ENCODE measurements around the gene HS6ST2.

The HS6ST2 gene

DNA sequence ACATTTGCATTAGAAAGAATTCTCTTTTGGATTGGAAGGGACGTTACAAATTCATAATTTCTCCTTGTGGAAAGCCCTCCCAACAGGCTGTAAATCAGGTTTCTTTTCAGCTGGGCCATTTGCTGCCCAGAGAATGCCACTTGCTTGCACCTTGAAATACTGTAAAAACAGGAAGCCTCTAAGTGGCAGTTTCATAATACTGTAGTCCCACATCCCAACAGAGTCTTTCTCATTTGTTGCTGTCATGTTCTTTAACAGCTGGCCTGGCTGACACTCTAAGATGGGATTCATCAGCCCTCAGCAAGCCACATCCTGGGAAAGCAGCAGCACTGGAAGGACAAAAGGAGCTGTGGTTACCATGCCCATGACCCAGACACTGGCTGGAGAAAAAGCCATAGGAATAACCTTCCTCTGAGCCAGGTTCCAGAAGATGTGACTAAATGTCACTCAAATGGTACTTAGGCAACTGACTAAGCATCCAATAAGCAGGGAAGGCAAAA is 247.7 kb downstream of the HS6ST2 start:
- 25% methylated on average over 1 of the region's 1 CpG for WGBS (ENCODE audit: insufficient coverage)
- H3K27me3 ChIP-seq (replicated peaks in 2 of 5; ENCODE audit: control insufficient read depth in 4 of 5, insufficient read depth in 5 of 5, low read length in 4 of 5): peaks cover 0 to 5% (median 0%) of the 10 kb centered on the region in 5 experiments
- ChIA-PET CTCF (interaction anchor here (1.6 kb wide), 1 partner anchor 18 kb away, joined by 4 read pairs; no protein-coding TSS in a partner anchor), POLR2A (no interaction called here)
- no peaks in the 10 kb centered on the region for H3K36me3 ChIP-seq (ENCODE audit: control insufficient read depth in 4 of 4, insufficient read depth in 4 of 4, low read length in 3 of 4)
- DNase-seq: peak in 2 of 3 donors; percentile 42 to 57
- H3K27ac ChIP-seq (ENCODE audit: insufficient read depth in 1 of 2, low read depth in 1 of 2, low read length in 2 of 2, poor library complexity in 1 of 2, severe bottlenecking in 2 of 2): no peak overlapping the region
- no peaks in the 10 kb centered on the region for H3K9me3 ChIP-seq (ENCODE audit: control extremely low read depth in 1 of 5, control insufficient read depth in 4 of 5, insufficient read depth in 2 of 5, low read depth in 1 of 5, low read length in 4 of 5)
- H3K4me3 ChIP-seq (ENCODE audit: control insufficient read depth in 1 of 7, extremely low read depth in 1 of 7, insufficient read depth in 4 of 7, low read depth in 2 of 7, low read length in 6 of 7): no peak overlapping the region
- H3K4me1 ChIP-seq (ENCODE audit: control extremely low read depth in 1 of 4, control insufficient read depth in 4 of 4, insufficient read depth in 4 of 4, low read length in 3 of 4): peaks cover 0 to 19% (median 4%) of the 10 kb centered on the region in 4 experiments

DNA sequence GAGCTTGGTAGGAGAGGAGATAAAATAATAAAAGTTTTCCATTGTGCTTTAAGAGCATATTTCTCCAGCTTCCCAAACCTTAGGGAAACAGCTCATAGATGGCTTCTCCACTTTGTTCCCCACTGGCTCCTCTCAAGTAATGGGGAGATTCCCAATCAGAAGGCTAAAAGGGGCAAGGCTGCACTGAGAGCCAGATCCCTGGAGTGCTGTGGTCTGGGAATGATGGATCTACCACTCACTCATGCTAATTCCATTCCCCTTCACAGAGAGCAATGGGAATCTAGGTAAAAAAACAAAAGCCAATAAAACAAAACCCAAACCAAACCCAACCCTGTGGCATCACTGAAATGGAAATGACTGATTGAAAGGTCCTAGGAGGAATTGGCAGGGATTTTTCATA is 249.9 kb downstream of the HS6ST2 start:
- Histone ChIP-seq H3K4me1 (ENCODE audit: control extremely low read depth in 1 of 4, control insufficient read depth in 4 of 4, insufficient read depth in 4 of 4, low read length in 3 of 4) (peaks cover 0 to 19% (median 4%) of the 10 kb centered on the region in 4 experiments), H3K27me3 (replicated peaks in 2 of 5; ENCODE audit: control insufficient read depth in 4 of 5, insufficient read depth in 5 of 5, low read length in 4 of 5) (peaks cover 0 to 10% (median 0%) of the 10 kb centered on the region in 5 experiments), H3K27ac (ENCODE audit: insufficient read depth in 1 of 2, low read depth in 1 of 2, low read length in 2 of 2, poor library complexity in 1 of 2, severe bottlenecking in 2 of 2) (no peak overlapping the region), H3K9me3 (ENCODE audit: control extremely low read depth in 1 of 5, control insufficient read depth in 4 of 5, insufficient read depth in 2 of 5, low read depth in 1 of 5, low read length in 4 of 5) (no peaks in the 10 kb centered on the region), H3K4me3 (ENCODE audit: control insufficient read depth in 1 of 7, extremely low read depth in 1 of 7, insufficient read depth in 4 of 7, low read depth in 2 of 7, low read length in 6 of 7) (no peak overlapping the region), H3K36me3 (ENCODE audit: control insufficient read depth in 4 of 4, insufficient read depth in 4 of 4, low read length in 3 of 4) (no peaks in the 10 kb centered on the region)
- DNase-seq: no peak
- ChIA-PET POLR2A (no interaction called here), CTCF (no interaction called here)

DNA sequence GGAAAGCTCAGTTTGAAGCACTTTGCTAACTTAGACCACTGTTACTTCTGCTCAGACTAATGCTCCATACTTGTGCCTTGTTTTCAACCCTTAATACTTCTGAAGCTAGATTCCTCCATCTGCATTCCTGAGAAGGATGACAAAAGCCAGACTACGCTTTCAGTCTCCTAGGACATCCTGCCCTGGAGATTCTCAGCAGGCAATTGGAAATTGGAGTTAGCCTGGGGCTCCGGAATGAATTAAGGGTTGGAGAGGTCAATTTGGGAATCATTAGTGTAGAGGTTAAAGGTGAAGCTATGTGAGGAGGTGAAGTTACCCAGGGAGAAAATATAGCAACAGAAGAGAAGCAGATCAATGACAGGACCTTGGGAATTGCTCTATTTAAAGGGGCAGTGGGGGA is 253.7 kb downstream of the HS6ST2 start:
- ChIA-PET CTCF (no interaction called here), POLR2A (interaction anchor here (0.7 kb wide), 1 partner anchor 540 kb away, joined by 3 read pairs; no protein-coding TSS in a partner anchor)
- H3K27me3 ChIP-seq (replicated peaks in 2 of 5; ENCODE audit: control insufficient read depth in 4 of 5, insufficient read depth in 5 of 5, low read length in 4 of 5): peaks cover 0 to 10% (median 0%) of the 10 kb centered on the region in 5 experiments
- DNase-seq: no peak
- H3K9me3 ChIP-seq (ENCODE audit: control extremely low read depth in 1 of 5, control insufficient read depth in 4 of 5, insufficient read depth in 2 of 5, low read depth in 1 of 5, low read length in 4 of 5): no peaks in the 10 kb centered on the region
- no peaks in the 10 kb centered on the region for H3K36me3 ChIP-seq (ENCODE audit: control insufficient read depth in 4 of 4, insufficient read depth in 4 of 4, low read length in 3 of 4)
- H3K4me3 ChIP-seq (ENCODE audit: control insufficient read depth in 1 of 7, extremely low read depth in 1 of 7, insufficient read depth in 4 of 7, low read depth in 2 of 7, low read length in 6 of 7): no peak overlapping the region
- H3K27ac ChIP-seq (ENCODE audit: insufficient read depth in 1 of 2, low read depth in 1 of 2, low read length in 2 of 2, poor library complexity in 1 of 2, severe bottlenecking in 2 of 2): no peak overlapping the region
- 81% methylated on average over 2 of the region's 2 CpGs for WGBS (ENCODE audit: insufficient coverage)
- H3K4me1 ChIP-seq (ENCODE audit: control extremely low read depth in 1 of 4, control insufficient read depth in 4 of 4, insufficient read depth in 4 of 4, low read length in 3 of 4): no peaks in the 10 kb centered on the region

DNA sequence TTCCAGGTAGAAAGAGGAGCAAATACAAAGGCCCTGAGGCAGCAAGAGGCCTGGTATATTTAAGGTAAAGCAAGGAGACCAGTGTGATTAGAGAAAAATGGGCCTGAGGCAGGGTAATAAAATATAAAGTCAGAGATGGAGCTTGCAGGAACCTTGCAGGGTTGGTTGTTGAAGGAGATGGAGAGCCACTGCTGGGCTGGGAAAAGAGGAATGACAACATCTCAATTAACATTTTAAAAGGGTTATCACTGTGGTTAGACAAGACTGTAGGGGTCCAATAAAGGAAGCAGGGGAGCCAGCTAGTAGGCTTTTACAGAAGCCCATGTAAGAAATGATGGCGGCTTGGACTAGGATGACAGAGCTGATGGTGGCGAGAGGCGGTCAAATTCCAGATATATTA is 264.0 kb downstream of the HS6ST2 start:
- POLR2A ChIA-PET: no interaction called here
- WGBS (ENCODE audit: insufficient coverage): 79% methylated on average over 3 of the region's 3 CpGs

DNA sequence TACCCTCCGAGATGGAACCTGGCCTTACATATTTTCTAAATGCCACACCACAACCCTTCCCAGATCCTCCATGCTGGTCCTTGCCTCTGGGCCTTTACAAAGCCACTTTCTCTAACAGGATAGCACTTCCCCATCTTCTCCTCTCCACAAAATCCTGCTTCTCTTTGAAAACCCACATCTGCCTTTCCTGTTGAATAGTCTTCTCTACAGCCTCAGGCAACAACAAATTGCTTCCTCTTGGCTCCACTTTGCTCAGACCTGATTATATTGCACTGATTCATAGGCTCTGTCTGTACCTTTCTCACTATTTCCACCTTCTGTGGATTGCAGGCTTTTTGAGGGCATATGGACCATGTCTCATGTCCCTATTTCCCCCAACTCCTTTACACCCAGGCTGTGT is 265.9 kb downstream of the HS6ST2 start:
- Histone ChIP-seq H3K9me3 (ENCODE audit: control extremely low read depth in 1 of 5, control insufficient read depth in 4 of 5, insufficient read depth in 2 of 5, low read depth in 1 of 5, low read length in 4 of 5) (no peaks in the 10 kb centered on the region), H3K27me3 (replicated peaks in 2 of 5; ENCODE audit: control insufficient read depth in 4 of 5, insufficient read depth in 5 of 5, low read length in 4 of 5) (peaks cover 0 to 4% (median 0%) of the 10 kb centered on the region in 5 experiments), H3K27ac (ENCODE audit: insufficient read depth in 1 of 2, low read depth in 1 of 2, low read length in 2 of 2, poor library complexity in 1 of 2, severe bottlenecking in 2 of 2) (no peak overlapping the region), H3K4me1 (ENCODE audit: control extremely low read depth in 1 of 4, control insufficient read depth in 4 of 4, insufficient read depth in 4 of 4, low read length in 3 of 4) (no peaks in the 10 kb centered on the region), H3K4me3 (ENCODE audit: control insufficient read depth in 1 of 7, extremely low read depth in 1 of 7, insufficient read depth in 4 of 7, low read depth in 2 of 7, low read length in 6 of 7) (no peak overlapping the region), H3K36me3 (ENCODE audit: control insufficient read depth in 4 of 4, insufficient read depth in 4 of 4, low read length in 3 of 4) (no peaks in the 10 kb centered on the region)
- DNase-seq: no peak
- 67% methylated on average over 1 of the region's 1 CpG for WGBS (ENCODE audit: insufficient coverage)
- CTCF ChIA-PET: interaction anchor here (1.3 kb wide), 1 partner anchor 19 kb away, joined by 4 read pairs; no protein-coding TSS in a partner anchor
- POLR2A ChIA-PET: no interaction called here

More for the DNA sequence above, 264.0 kb downstream of the HS6ST2 start:
- no peaks in the 10 kb centered on the region for H3K27me3 ChIP-seq (replicated peaks in 2 of 5; ENCODE audit: control insufficient read depth in 4 of 5, insufficient read depth in 5 of 5, low read length in 4 of 5)
- no peaks in the 10 kb centered on the region for H3K36me3 ChIP-seq (ENCODE audit: control insufficient read depth in 4 of 4, insufficient read depth in 4 of 4, low read length in 3 of 4)
- no peak for DNase-seq
- H3K4me3 ChIP-seq (ENCODE audit: control insufficient read depth in 1 of 7, extremely low read depth in 1 of 7, insufficient read depth in 4 of 7, low read depth in 2 of 7, low read length in 6 of 7): no peak overlapping the region
- no peak overlapping the region for H3K27ac ChIP-seq (ENCODE audit: insufficient read depth in 1 of 2, low read depth in 1 of 2, low read length in 2 of 2, poor library complexity in 1 of 2, severe bottlenecking in 2 of 2)
- H3K9me3 ChIP-seq (ENCODE audit: control extremely low read depth in 1 of 5, control insufficient read depth in 4 of 5, insufficient read depth in 2 of 5, low read depth in 1 of 5, low read length in 4 of 5): no peaks in the 10 kb centered on the region
- CTCF ChIA-PET: no interaction called here
- H3K4me1 ChIP-seq (ENCODE audit: control extremely low read depth in 1 of 4, control insufficient read depth in 4 of 4, insufficient read depth in 4 of 4, low read length in 3 of 4): no peaks in the 10 kb centered on the region

DNA sequence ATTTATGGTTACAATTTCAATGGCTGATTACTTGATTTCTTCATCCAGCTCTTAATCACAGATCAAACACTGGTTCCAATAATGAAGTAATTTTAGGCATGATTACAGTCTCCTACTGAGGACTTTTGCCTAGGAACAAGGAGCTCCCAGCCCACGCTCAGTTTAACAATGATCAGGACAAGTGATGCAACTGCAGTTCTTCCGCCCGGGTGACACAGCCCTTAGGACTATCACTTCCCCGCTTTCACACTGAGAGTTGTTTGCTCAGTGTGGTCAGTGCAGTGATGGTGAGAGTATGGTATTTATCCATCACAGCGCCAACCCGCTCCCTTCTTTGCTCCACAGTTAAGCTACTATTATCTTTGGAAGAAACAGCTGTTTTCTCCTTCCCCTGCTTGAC is 266.4 kb downstream of the HS6ST2 start:
- 97% methylated on average over 5 of the region's 6 CpGs for WGBS (ENCODE audit: insufficient coverage)
- no peaks in the 10 kb centered on the region for H3K4me1 ChIP-seq (ENCODE audit: control extremely low read depth in 1 of 4, control insufficient read depth in 4 of 4, insufficient read depth in 4 of 4, low read length in 3 of 4)
- ChIA-PET POLR2A (no interaction called here), CTCF (no interaction called here)
- peaks cover 0 to 4% (median 0%) of the 10 kb centered on the region in 5 experiments for H3K27me3 ChIP-seq (replicated peaks in 2 of 5; ENCODE audit: control insufficient read depth in 4 of 5, insufficient read depth in 5 of 5, low read length in 4 of 5)
- DNase-seq: no peak
- no peak overlapping the region for H3K27ac ChIP-seq (ENCODE audit: insufficient read depth in 1 of 2, low read depth in 1 of 2, low read length in 2 of 2, poor library complexity in 1 of 2, severe bottlenecking in 2 of 2)
- H3K36me3 ChIP-seq (ENCODE audit: control insufficient read depth in 4 of 4, insufficient read depth in 4 of 4, low read length in 3 of 4): no peaks in the 10 kb centered on the region
- H3K9me3 ChIP-seq (ENCODE audit: control extremely low read depth in 1 of 5, control insufficient read depth in 4 of 5, insufficient read depth in 2 of 5, low read depth in 1 of 5, low read length in 4 of 5): no peaks in the 10 kb centered on the region
- H3K4me3 ChIP-seq (ENCODE audit: control insufficient read depth in 1 of 7, extremely low read depth in 1 of 7, insufficient read depth in 4 of 7, low read depth in 2 of 7, low read length in 6 of 7): no peak overlapping the region

DNA sequence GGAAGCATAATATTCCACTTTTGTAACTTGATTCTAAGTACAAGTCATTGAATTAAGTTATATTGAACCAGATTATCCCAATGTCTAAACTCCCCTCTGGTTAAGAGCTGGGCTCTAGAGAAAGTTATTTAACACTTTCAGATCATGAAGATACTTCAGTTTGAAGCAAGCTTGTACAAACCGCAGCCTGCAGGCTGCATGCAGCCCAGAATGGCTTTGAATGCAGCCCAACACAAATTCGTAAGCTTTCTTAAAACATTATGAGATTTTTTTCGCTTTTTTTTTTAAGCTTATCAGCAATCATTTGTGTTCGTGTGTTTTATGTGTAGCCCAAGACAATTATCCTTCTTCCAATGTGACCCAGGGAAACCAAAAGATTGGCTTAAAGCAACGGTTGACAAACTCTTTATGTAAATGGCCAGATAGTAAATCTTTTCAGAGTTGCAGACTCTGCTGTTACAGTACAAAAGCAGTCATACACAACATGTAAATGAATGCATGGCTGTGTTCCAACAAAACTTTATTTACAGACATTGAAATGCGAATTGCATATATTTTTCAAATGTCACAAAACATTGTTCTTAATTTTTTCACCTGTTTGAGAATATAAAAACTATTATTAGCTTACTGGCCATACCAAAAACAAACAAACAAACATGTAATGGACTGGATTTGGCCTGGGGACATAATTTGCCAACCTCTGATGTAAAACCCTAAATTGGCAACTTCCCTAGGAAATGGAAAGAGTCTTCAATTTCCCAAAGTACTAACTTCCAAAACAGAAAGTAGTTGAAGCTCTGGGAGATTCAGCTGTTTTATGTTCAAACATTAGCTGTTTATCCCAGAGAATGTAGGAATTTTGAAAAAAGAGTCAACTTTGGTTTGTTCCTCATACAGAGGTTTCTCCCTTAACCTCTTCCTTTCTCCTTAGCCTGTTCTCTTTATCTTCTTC is 268.5 kb downstream of the HS6ST2 start:
- H3K27me3 ChIP-seq (replicated peaks in 2 of 5; ENCODE audit: control insufficient read depth in 4 of 5, insufficient read depth in 5 of 5, low read length in 4 of 5): peaks cover 0 to 9% (median 0%) of the 10 kb centered on the region in 5 experiments
- 86% methylated on average over 4 of the region's 6 CpGs for WGBS (ENCODE audit: insufficient coverage)
- H3K36me3 ChIP-seq (ENCODE audit: control insufficient read depth in 4 of 4, insufficient read depth in 4 of 4, low read length in 3 of 4): no peaks in the 10 kb centered on the region
- ChIA-PET POLR2A (no interaction called here), CTCF (interaction anchor here (0.9 kb wide), 1 partner anchor 10 kb away, joined by 3 read pairs; no protein-coding TSS in a partner anchor)
- no peaks in the 10 kb centered on the region for H3K9me3 ChIP-seq (ENCODE audit: control extremely low read depth in 1 of 5, control insufficient read depth in 4 of 5, insufficient read depth in 2 of 5, low read depth in 1 of 5, low read length in 4 of 5)
- no peak overlapping the region for H3K27ac ChIP-seq (ENCODE audit: insufficient read depth in 1 of 2, low read depth in 1 of 2, low read length in 2 of 2, poor library complexity in 1 of 2, severe bottlenecking in 2 of 2)
- DNase-seq: no peak
- H3K4me1 ChIP-seq (ENCODE audit: control extremely low read depth in 1 of 4, control insufficient read depth in 4 of 4, insufficient read depth in 4 of 4, low read length in 3 of 4): no peaks in the 10 kb centered on the region
- H3K4me3 ChIP-seq (ENCODE audit: control insufficient read depth in 1 of 7, extremely low read depth in 1 of 7, insufficient read depth in 4 of 7, low read depth in 2 of 7, low read length in 6 of 7): no peak overlapping the region
